GM06990 (cell line): ENCODE measurements around the gene GSE1.

Experiments used
- DNase-seq: peaks from one replicate; pipeline ENCODE4 v3.0.0-alpha.2; 2011; ENCODE audit not compliant: insufficient read length; ENCODE audit errors: extremely low read depth
- H3K27me3 ChIP-seq: replicated peaks from 2 replicates; pipeline ENCODE4 v1.6.0; 2011; ENCODE audit warnings: low read length; ENCODE audit not compliant: control insufficient read depth, insufficient read depth
- H3K36me3 ChIP-seq: 2 replicates; pipeline ENCODE4 v1.5.1; 2011; ENCODE audit warnings: low read length; ENCODE audit not compliant: control insufficient read depth, insufficient read depth
- H3K4me3 ChIP-seq: replicated peaks from 2 replicates; pipeline ENCODE4 v1.5.1; 2011; ENCODE audit warnings: low read depth, mild to moderate bottlenecking, control low read depth, low read length
- TF ChIP-seq, protein P1 (sequence below): IDR thresholded peaks from 2 replicates; pipeline ENCODE4 v1.5.1; 2011; ENCODE audit warnings: low read length, control low read depth, mild to moderate bottlenecking, inconsistent platforms; ENCODE audit not compliant: insufficient read depth, poor library complexity, severe bottlenecking

Gene GSE1

DNA sequence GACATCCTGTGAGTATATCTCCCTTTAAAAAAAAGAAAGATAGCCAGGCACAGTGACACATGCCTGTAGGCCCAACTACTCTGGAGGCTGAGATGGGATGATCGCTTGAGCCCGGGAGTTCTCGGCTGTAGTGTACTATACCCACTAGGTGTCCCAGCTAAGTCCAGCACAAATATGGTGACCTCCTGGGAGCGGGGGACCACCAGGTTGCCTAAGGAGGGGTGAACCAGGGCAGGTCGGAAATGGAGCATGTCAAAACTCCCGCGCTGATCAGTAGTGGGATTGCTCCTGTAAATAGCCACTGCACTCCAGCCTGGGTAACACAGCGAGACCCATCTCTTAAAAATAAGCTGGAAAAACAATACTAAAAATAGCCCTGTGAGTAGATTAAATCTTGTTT lies 46.2 kb downstream of the GSE1 start:
- TF ChIP-seq, protein P1, sequence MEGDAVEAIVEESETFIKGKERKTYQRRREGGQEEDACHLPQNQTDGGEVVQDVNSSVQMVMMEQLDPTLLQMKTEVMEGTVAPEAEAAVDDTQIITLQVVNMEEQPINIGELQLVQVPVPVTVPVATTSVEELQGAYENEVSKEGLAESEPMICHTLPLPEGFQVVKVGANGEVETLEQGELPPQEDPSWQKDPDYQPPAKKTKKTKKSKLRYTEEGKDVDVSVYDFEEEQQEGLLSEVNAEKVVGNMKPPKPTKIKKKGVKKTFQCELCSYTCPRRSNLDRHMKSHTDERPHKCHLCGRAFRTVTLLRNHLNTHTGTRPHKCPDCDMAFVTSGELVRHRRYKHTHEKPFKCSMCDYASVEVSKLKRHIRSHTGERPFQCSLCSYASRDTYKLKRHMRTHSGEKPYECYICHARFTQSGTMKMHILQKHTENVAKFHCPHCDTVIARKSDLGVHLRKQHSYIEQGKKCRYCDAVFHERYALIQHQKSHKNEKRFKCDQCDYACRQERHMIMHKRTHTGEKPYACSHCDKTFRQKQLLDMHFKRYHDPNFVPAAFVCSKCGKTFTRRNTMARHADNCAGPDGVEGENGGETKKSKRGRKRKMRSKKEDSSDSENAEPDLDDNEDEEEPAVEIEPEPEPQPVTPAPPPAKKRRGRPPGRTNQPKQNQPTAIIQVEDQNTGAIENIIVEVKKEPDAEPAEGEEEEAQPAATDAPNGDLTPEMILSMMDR, result no peak
- DNase-seq, result no peak
- H3K4me3 ChIP-seq, result no peak overlapping the region
- peaks cover 60% of the 10 kb centered on the region for H3K36me3 ChIP-seq
- no peaks in the 10 kb centered on the region for H3K27me3 ChIP-seq

DNA sequence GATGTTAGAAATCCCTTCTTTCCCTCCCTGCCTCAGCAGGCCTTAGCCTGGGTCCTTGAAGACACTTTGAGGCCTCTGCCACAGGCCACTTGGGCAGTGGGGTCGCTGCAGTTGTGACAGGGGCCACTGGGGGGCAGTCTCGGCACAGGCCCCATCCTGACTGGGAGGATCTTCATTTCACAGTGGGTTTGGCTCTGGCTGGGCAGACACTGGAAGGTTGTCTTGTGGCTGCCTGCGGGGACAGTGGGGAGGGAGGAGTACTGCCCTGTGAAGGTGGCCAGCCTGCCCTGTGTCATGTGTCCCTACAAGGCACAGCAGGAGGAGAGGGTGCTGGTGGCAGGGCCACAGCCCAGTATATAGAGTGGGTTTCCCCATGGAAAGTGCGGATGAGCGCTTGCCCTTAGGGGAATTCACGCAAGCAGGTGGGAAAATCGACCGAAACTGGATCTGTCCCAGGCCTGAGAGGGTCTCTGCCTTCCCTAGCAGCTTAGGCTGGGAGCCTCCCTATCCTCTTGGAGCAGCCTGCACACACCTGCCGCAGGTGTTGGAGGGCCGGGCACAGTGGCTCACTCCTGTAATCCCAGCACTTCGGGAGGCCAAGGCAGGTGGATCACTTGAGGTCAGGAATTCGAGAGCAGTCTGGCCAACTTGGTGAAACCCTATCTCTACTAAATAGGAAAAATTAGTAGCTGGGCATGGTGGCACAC lies 46.8 kb downstream of the GSE1 start:
- Histone ChIP-seq H3K36me3 (peaks cover 63% of the 10 kb centered on the region), H3K4me3 (no peak overlapping the region), H3K27me3 (no peaks in the 10 kb centered on the region)
- TF ChIP-seq, protein P1, result peak; percentile 98
- DNase-seq, result peak; percentile 71

- H3K4me3 ChIP-seq, result no peak overlapping the region
- H3K27me3 ChIP-seq, result no peaks in the 10 kb centered on the region
- no peak for DNase-seq
- peaks cover 64% of the 10 kb centered on the region for H3K36me3 ChIP-seq
- TF ChIP-seq, protein P1, result no peak
Observed at GRCh38 chr16:85660843-85661739, 48.0 kb downstream of the GSE1 start.

GRCh38 chr16:85661740-85662481 lies 48.8 kb downstream of the GSE1 start:
- Histone ChIP-seq H3K4me3 (no peak overlapping the region), H3K36me3 (peaks cover 59% of the 10 kb centered on the region), H3K27me3 (no peaks in the 10 kb centered on the region)
- TF ChIP-seq, protein P1, result no peak
- no peak for DNase-seq

DNA sequence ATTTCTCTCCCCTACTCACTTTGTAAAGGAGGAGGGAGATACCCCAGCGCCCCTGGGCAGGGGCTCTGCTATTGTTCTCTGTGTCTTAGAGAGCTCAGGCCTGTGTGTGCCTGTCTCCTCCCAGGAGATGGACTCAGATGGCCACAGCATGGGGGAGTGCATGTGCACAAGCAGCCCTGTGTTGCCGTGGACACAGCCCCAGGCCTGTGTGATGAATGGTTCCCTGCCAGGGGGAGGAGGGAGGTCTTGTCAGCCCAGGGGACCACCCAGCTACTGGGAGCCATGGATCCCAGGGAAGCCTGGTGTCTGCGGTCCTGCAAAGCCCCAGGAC lies 49.3 kb downstream of the GSE1 start:
- no peak overlapping the region for H3K4me3 ChIP-seq
- no peak for DNase-seq
- H3K36me3 ChIP-seq, result peaks cover 59% of the 10 kb centered on the region
- TF ChIP-seq, protein P1, result no peak
- no peaks in the 10 kb centered on the region for H3K27me3 ChIP-seq
